ENCODE results near the gene ITSN2.

Gene ITSN2

GRCh38 chr2:24269265-24269664 lies 91.1 kb downstream of the ITSN2 start:
- no peak for DNase-seq (ENCODE audit: low read depth)

GRCh38 chr2:24265212-24265611 lies 95.1 kb downstream of the ITSN2 start:
- no peak for DNase-seq (ENCODE audit: low read depth)

- DNase-seq (ENCODE audit: low read depth): no peak
Measured at GRCh38 chr2:24262421-24262970, 97.8 kb downstream of the ITSN2 start.

GRCh38 chr2:24261441-24261840 lies 98.9 kb downstream of the ITSN2 start:
- no peak for DNase-seq (ENCODE audit: low read depth)

- no peak for DNase-seq (ENCODE audit: low read depth)
Measured at GRCh38 chr2:24259316-24259715, 101.0 kb downstream of the ITSN2 start.

- DNase-seq (ENCODE audit: low read depth): no peak
Measured at GRCh38 chr2:24258718-24259117, 101.6 kb downstream of the ITSN2 start.

GRCh38 chr2:24253303-24253919 lies 106.9 kb downstream of the ITSN2 start:
- DNase-seq (ENCODE audit: low read depth): no peak

GRCh38 chr2:24247592-24247991 lies 112.7 kb downstream of the ITSN2 start:
- no peak for DNase-seq (ENCODE audit: low read depth)

- DNase-seq (ENCODE audit: low read depth): no peak
Measured at GRCh38 chr2:24247164-24247563, 113.2 kb downstream of the ITSN2 start.

- DNase-seq (ENCODE audit: low read depth): no peak
Measured at GRCh38 chr2:24245986-24246776, 114.2 kb downstream of the ITSN2 start.

- no peak for DNase-seq (ENCODE audit: low read depth)
Measured at GRCh38 chr2:24241528-24241927, 118.8 kb downstream of the ITSN2 start.

GRCh38 chr2:24239553-24239952 lies 120.8 kb downstream of the ITSN2 start:
- no peak for DNase-seq (ENCODE audit: low read depth)

- no peak for DNase-seq (ENCODE audit: low read depth)
Measured at GRCh38 chr2:24238158-24238557, 122.2 kb downstream of the ITSN2 start.

- DNase-seq (ENCODE audit: low read depth): no peak
Measured at GRCh38 chr2:24237313-24237712, 123.0 kb downstream of the ITSN2 start.

- no peak for DNase-seq (ENCODE audit: low read depth)
Measured at GRCh38 chr2:24233321-24233720, 127.0 kb downstream of the ITSN2 start.

GRCh38 chr2:24231461-24231881 lies 128.9 kb downstream of the ITSN2 start:
- no peak for DNase-seq (ENCODE audit: low read depth)

- DNase-seq (ENCODE audit: low read depth): no peak
Measured at GRCh38 chr2:24228470-24228869, 131.9 kb downstream of the ITSN2 start.

- no peak for DNase-seq (ENCODE audit: low read depth)
Measured at GRCh38 chr2:24225499-24226242, 134.7 kb downstream of the ITSN2 start.

- no peak for DNase-seq (ENCODE audit: low read depth)
Measured at GRCh38 chr2:24222946-24223345, 137.4 kb downstream of the ITSN2 start.

GRCh38 chr2:24221343-24222050 lies 138.8 kb downstream of the ITSN2 start:
- DNase-seq (ENCODE audit: low read depth): no peak

- DNase-seq (ENCODE audit: low read depth): no peak
Measured at GRCh38 chr2:24220554-24221291, 139.6 kb downstream of the ITSN2 start.

All from stimulated activated CD8-positive, alpha-beta memory T cell treated with anti-CD3 and anti-CD28 coated beads, Interleukin-4, amount 100 ng/mL, for 24 hours (primary cell).